Measurements from ENCODE around the gene AIMP1.

- TF ChIP-seq CTCF (tag by site-specific recombination; IDR thresholded peaks at IDR 0.05): no peak
- no peak for TF ChIP-seq ZNF280D (tag by site-specific recombination; IDR thresholded peaks at IDR 0.05)
- no peak for TF ChIP-seq ZSCAN16 (tag by site-specific recombination; IDR thresholded peaks at IDR 0.05)
- TF ChIP-seq ZNF114 (tag by site-specific recombination; IDR thresholded peaks at IDR 0.05): no peak
These were observed 9.4 kb downstream of the AIMP1 start for GRCh38 chr4:106325800-106326199.
